ENCODE results near the gene LCP1. TPM values are rescaled to one million over a fixed set of nuclear protein-coding genes. Genes with fewer than 3 reads are reported as not detected.

The LCP1 gene
- total RNA-seq, 1 donor from 2014 or later = 6.1 TPM

GRCh38 chr13:46106839-46107371 is 75.1 kb downstream of the LCP1 start:
- DNase-seq (ENCODE audit: low spot score in 2 of 2) = no peak
- no peak for FAIRE-seq

GRCh38 chr13:46104868-46105267 is 77.1 kb downstream of the LCP1 start, which contains the start of gene CPB2:
CPB2 (minus strand) TSS chr13:46105033; CDS start chr13:46105009, 24 bp downstream.
- FAIRE-seq (no peak), DNase-seq (ENCODE audit: low spot score in 2 of 2) (no peak)

GRCh38 chr13:46103037-46103436 is 78.9 kb downstream of the LCP1 start:
- FAIRE-seq (no peak), DNase-seq (ENCODE audit: low spot score in 2 of 2) (no peak)

GRCh38 chr13:46102255-46102605 is 79.7 kb downstream of the LCP1 start:
- DNase-seq (ENCODE audit: low spot score in 2 of 2) (no peak), FAIRE-seq (no peak)

GRCh38 chr13:46101484-46102254 is 80.3 kb downstream of the LCP1 start:
- DNase-seq (ENCODE audit: low spot score in 2 of 2) (no peak), FAIRE-seq (no peak)

GRCh38 chr13:46101002-46101401 is 81.0 kb downstream of the LCP1 start:
- no peak for FAIRE-seq
- no peak for DNase-seq (ENCODE audit: low spot score in 2 of 2)

- no peak for FAIRE-seq
- no peak for DNase-seq (ENCODE audit: low spot score in 2 of 2)
These were observed 81.7 kb downstream of the LCP1 start for GRCh38 chr13:46100191-46100815.

GRCh38 chr13:46097663-46098062 is 84.3 kb downstream of the LCP1 start:
- FAIRE-seq (no peak), DNase-seq (ENCODE audit: low spot score in 2 of 2) (no peak)

- DNase-seq (ENCODE audit: low spot score in 2 of 2) = no peak
- no peak for FAIRE-seq
These were observed 85.0 kb downstream of the LCP1 start for GRCh38 chr13:46097015-46097414.

GRCh38 chr13:46094478-46094877 is 87.5 kb downstream of the LCP1 start:
- DNase-seq (ENCODE audit: low spot score in 2 of 2) (no peak), FAIRE-seq (no peak)

- DNase-seq (ENCODE audit: low spot score in 2 of 2) (no peak), FAIRE-seq (peak; percentile 66)
These were observed 93.0 kb downstream of the LCP1 start for GRCh38 chr13:46088821-46089562.

- DNase-seq (ENCODE audit: low spot score in 2 of 2) = no peak
- FAIRE-seq = no peak
These were observed 94.5 kb downstream of the LCP1 start for GRCh38 chr13:46087481-46087880.

GRCh38 chr13:46086985-46087384 is 95.0 kb downstream of the LCP1 start:
- FAIRE-seq = no peak
- DNase-seq (ENCODE audit: low spot score in 2 of 2) = no peak

GRCh38 chr13:46086421-46086922 is 95.5 kb downstream of the LCP1 start:
- DNase-seq (ENCODE audit: low spot score in 2 of 2) (no peak), FAIRE-seq (no peak)

GRCh38 chr13:46085737-46086136 is 96.2 kb downstream of the LCP1 start:
- DNase-seq (ENCODE audit: low spot score in 2 of 2) (no peak), FAIRE-seq (no peak)

GRCh38 chr13:46082324-46082723 is 99.7 kb downstream of the LCP1 start:
- DNase-seq (ENCODE audit: low spot score in 2 of 2) (no peak), FAIRE-seq (no peak)

GRCh38 chr13:46079770-46080169 is 102.2 kb downstream of the LCP1 start:
- no peak for DNase-seq (ENCODE audit: low spot score in 2 of 2)
- FAIRE-seq = no peak

- FAIRE-seq = no peak
- DNase-seq (ENCODE audit: low spot score in 2 of 2) = no peak
These were observed 104.7 kb downstream of the LCP1 start for GRCh38 chr13:46077265-46077664.

- no peak for FAIRE-seq
- DNase-seq (ENCODE audit: low spot score in 2 of 2) = no peak
These were observed 105.2 kb downstream of the LCP1 start for GRCh38 chr13:46076827-46077226.
